Psoas muscle (tissue), 8 donors: Measurements from ENCODE around the gene ZC3H18. TPM values are rescaled to one million over a fixed set of nuclear protein-coding genes. Genes with fewer than 3 reads are reported as not detected.

ENCODE experiments used
- ATAC-seq, 4 donors: fragments of 200-7000 bp; cut with Tn5 transposase; one replicate each; pipeline ENCODE4 v1.9.1; 2020; ENCODE audit warnings: moderate library complexity in 3 of 4, mild to moderate bottlenecking in 2 of 4
- DNase-seq, 2 donors: peaks; one replicate each; pipeline ENCODE4 v3.0.0-alpha.2; 2020
- H3K27ac ChIP-seq: fragments of 200-600 bp; one replicate; pipeline ENCODE4 v1.8.0; 2022
- H3K27me3 ChIP-seq, 3 donors: fragments of 200-600 bp in 1 of 3; one replicate each; pipeline versions ENCODE4 v1.6.1 to v1.8.0; 2013 to 2022; ENCODE audit warnings: low read length in 2 of 3, mild to moderate bottlenecking in 2 of 3, moderate library complexity in 1 of 3; ENCODE audit not compliant: insufficient read depth in 3 of 3
- H3K36me3 ChIP-seq, 2 donors: fragments of 200-600 bp in 1 of 2; one replicate each; pipeline versions ENCODE4 v1.6.1 to v1.8.0; 2013 to 2022; ENCODE audit warnings: low read depth in 1 of 2, mild to moderate bottlenecking in 1 of 2, moderate library complexity in 1 of 2; ENCODE audit not compliant: insufficient read depth in 1 of 2
- H3K4me1 ChIP-seq: fragments of 200-600 bp; one replicate; pipeline ENCODE4 v1.8.0; 2022
- H3K4me3 ChIP-seq: fragments of 200-600 bp; one replicate; pipeline ENCODE4 v1.8.0; 2022; ENCODE audit warnings: mild to moderate bottlenecking
- H3K9me3 ChIP-seq: fragments of 200-600 bp; one replicate; pipeline ENCODE4 v1.8.0; 2022
- WGBS, 3 donors: extraction: QIAGEN DNeasy Blood & Tissue Kit; methylation state at CpG; one replicate each; pipeline versions ENCODE4 v1.1.6 to v1.1.7; 2013; 5-methylcytosine and 5-hydroxymethylcytosine counted together
- intact Hi-C, 2 donors: fragments of 100-400 bp; cut with DNase I; formaldehyde crosslinking; loops; one replicate each; pipeline versions ENCODE4 v1.11.0 to v1.14.2; 2022
- polyA plus RNA-seq, 3 donors: library from polyadenylated mRNA; stranded (reverse); fragments of 200-250 nt; gene quantifications; one replicate each; pipeline ENCODE4 v1.2.3, GENCODE V29; 2013
- total RNA-seq, 4 donors: library from RNA; stranded (reverse); fragmentation: NEBNext Ultra II Directional in 2 of 4; extraction: Animal tissue kit (Norgen Biotek cat#: 25700) in 2 of 4; gene quantifications; one replicate each; pipeline versions ENCODE4 v1.2.1 to v1.2.4, GENCODE V29; 2021 to 2023
- TF ChIP-seq, protein P1 (sequence below): fragments of 200-600 bp; IDR thresholded peaks from one replicate; pipeline ENCODE4 v1.8.0; 2022; ENCODE audit warnings: antibody characterized with exemption
- donor health status: healthy with polysubstance abuse.
- donor health status: DM: no; HTN: no; CAD: no; lungs with moderate emphysema.
- donor health status: Bipolar disorder and iron deficiency.
- donor health status: healthy.
- donor health status: DM: yes; HTN: yes; CAD: no.
- donor health status: DM: no; HTN: no; CAD: no.
- donor health status: DM: no; HTN: no; CAD: no.
- donor health status: DM: yes; HTN: yes; CAD: no.

The ZC3H18 gene
- total and polyA plus RNA-seq, 7 donors, result 19.9 to 36.0 (median 28.5) TPM

DNA sequence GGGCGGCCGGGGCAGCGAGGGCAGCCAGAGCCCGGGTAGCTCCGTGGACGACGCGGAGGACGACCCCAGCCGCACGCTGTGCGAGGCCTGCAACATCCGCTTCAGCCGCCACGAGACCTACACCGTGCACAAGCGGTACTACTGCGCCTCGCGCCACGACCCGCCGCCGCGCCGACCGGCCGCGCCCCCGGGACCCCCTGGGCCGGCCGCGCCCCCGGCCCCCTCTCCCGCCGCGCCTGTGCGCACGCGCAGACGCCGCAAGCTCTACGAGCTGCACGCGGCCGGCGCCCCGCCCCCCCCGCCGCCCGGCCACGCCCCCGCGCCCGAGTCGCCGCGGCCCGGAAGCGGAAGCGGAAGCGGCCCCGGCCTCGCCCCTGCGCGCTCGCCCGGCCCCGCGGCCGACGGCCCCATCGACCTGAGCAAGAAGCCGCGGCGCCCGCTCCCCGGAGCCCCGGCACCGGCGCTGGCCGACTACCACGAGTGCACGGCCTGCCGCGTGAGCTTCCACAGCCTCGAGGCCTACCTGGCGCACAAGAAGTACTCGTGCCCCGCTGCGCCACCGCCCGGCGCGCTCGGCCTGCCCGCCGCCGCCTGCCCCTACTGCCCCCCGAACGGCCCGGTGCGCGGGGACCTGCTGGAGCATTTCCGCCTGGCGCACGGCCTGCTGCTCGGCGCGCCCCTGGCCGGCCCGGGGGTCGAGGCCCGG, 36.1 kb upstream of the ZC3H18 start:
- peak; percentile 85 to 90 for DNase-seq
- TF ChIP-seq, protein P1, sequence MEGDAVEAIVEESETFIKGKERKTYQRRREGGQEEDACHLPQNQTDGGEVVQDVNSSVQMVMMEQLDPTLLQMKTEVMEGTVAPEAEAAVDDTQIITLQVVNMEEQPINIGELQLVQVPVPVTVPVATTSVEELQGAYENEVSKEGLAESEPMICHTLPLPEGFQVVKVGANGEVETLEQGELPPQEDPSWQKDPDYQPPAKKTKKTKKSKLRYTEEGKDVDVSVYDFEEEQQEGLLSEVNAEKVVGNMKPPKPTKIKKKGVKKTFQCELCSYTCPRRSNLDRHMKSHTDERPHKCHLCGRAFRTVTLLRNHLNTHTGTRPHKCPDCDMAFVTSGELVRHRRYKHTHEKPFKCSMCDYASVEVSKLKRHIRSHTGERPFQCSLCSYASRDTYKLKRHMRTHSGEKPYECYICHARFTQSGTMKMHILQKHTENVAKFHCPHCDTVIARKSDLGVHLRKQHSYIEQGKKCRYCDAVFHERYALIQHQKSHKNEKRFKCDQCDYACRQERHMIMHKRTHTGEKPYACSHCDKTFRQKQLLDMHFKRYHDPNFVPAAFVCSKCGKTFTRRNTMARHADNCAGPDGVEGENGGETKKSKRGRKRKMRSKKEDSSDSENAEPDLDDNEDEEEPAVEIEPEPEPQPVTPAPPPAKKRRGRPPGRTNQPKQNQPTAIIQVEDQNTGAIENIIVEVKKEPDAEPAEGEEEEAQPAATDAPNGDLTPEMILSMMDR, result no peak
- Histone ChIP-seq H3K36me3 (no peaks in the 10 kb centered on the region), H3K4me3 (peak overlapping the region; percentile 83), H3K27ac (peak overlapping the region; percentile 93), H3K27me3 (peaks cover 0 to under 1% (median under 1%) of the 10 kb centered on the region in 3 donors), H3K4me1 (peaks cover 33% of the 10 kb centered on the region), H3K9me3 (no peaks in the 10 kb centered on the region)
- intact Hi-C loops, result no loop called here
- peak; percentile 59 to 75 (median 69) for ATAC-seq
- WGBS, 3 donors, result 1 to 2% (median 1%) methylated on average over 19 to 114 of the region's 114 CpGs

DNA sequence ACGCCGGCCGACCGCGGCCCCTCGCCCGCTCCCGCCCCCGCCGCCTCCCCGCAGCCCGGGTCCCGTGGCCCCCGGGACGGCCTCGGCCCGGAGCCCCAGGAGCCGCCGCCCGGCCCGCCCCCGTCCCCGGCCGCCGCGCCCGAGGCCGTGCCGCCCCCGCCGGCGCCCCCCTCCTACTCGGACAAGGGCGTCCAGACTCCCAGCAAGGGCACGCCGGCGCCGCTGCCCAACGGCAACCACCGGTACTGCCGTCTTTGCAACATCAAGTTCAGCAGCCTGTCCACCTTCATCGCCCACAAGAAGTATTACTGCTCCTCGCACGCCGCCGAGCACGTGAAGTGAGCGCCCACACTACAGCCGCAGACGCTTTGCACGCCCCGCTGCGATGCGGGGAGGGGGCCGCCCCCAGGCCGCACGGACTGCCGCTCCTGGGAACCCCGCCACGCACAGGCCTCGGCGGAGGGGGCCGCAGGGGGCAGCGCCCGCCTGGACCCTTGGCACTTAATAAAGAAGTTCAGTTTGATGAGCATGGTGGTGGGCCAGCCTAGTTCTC, 35.5 kb upstream of the ZC3H18 start:
- WGBS, 3 donors, result 8 to 14% (median 9%) methylated on average over 42 to 65 of the region's 65 CpGs
- peak; percentile 34 to 64 (median 44) for ATAC-seq

DNA sequence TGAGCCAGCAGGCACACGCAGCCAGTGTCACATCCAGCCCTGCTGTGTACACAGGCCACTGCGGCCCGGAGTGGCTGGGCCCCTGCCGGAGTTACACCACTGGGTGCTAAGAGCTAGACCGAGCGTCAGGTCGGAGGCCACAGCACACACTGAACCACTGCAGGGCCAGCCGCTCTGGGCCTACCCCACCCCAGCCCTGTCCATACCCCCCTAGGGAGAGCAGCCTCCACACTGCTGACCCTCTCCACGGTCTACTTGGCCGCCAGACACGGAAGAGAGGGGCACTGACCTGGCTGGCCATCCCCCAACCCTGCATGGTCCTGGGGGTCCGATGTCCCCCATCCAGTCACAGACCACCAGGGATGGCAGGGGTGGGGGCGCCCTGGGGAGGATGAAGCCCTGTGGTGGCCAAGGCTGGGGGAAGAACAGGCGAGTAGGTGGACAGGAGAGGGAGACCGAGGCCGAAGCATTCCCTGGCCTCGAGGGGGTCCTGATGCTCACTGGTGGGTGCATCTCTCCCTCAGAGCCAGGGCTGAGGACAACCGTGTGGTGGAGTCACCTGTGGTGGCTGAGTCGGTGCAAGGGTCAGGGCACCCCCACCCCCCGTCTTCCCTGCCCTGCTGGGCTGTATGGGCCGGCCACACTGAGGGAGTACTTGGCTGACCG, 34.9 kb upstream of the ZC3H18 start:
- peak overlapping the region; percentile 83 for H3K4me3 ChIP-seq
- intact Hi-C loops, result no loop called here

More for the DNA sequence above, 35.5 kb upstream of the ZC3H18 start:
- intact Hi-C loops, result no loop called here
- Histone ChIP-seq H3K4me1 (peaks cover 29% of the 10 kb centered on the region), H3K27ac (peak overlapping the region; percentile 93), H3K36me3 (no peaks in the 10 kb centered on the region), H3K4me3 (peak overlapping the region; percentile 83), H3K9me3 (no peaks in the 10 kb centered on the region), H3K27me3 (peaks cover 0 to 6% (median 5%) of the 10 kb centered on the region in 3 donors)
- TF ChIP-seq, protein P1, result no peak
- peak; percentile 67 to 83 for DNase-seq

DNA sequence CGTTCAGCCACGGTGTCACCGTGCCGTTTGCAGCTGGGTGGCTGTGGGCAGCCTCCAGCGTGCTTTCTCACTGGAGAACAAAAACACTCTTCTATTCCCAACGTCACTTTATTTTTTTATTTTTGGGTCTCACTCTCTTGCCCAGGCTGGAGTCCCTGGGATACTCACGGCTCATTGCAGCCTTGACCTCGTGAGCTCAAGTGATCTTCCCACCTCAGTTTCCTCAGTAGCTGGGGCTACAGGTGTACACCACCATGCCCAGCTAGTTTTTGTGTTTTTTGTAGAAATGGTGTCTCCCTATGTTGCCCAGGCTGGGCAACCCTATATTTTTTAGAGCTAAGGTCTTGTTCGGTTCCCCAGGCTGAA, 34.4 kb upstream of the ZC3H18 start:
- no peak for ATAC-seq
- TF ChIP-seq, protein P1, result no peak

More for the DNA sequence above, 34.9 kb upstream of the ZC3H18 start:
- peaks cover 23% of the 10 kb centered on the region for H3K4me1 ChIP-seq
- peak overlapping the region; percentile 39 for H3K27ac ChIP-seq
- no peaks in the 10 kb centered on the region for H3K36me3 ChIP-seq
- TF ChIP-seq, protein P1, result no peak
- peak in 1 of 2 donors; percentile 57 for DNase-seq
- no peaks in the 10 kb centered on the region for H3K9me3 ChIP-seq
- 71 to 79% (median 77%) methylated on average over 22 of the region's 22 CpGs for WGBS, 3 donors
- peak in 1 of 4 donors; percentile 10 for ATAC-seq
- peaks cover 0 to 13% (median 5%) of the 10 kb centered on the region in 3 donors for H3K27me3 ChIP-seq

More for the DNA sequence above, 34.4 kb upstream of the ZC3H18 start:
- WGBS, 3 donors, result 79 to 85% (median 80%) methylated on average over 9 of the region's 9 CpGs
- no peak overlapping the region for H3K4me3 ChIP-seq
- no peaks in the 10 kb centered on the region for H3K9me3 ChIP-seq
- DNase-seq, result no peak
- peaks cover 0 to 18% (median 7%) of the 10 kb centered on the region in 3 donors for H3K27me3 ChIP-seq
- intact Hi-C loops, result no loop called here
- peaks cover 17% of the 10 kb centered on the region for H3K4me1 ChIP-seq
- H3K36me3 ChIP-seq, result no peaks in the 10 kb centered on the region
- no peak overlapping the region for H3K27ac ChIP-seq
